Ascending aorta (tissue), 2 donors: ENCODE data around the gene PLEKHB1. TPM values are rescaled to one million over a fixed set of nuclear protein-coding genes. Genes with fewer than 3 reads are reported as not detected.
A peak's percentile ranks its signal among the peaks of the same experiment; 100 is the strongest.

Experiments used
- DNase-seq, 2 donors: peaks; one replicate each; pipeline ENCODE4 v3.0.0-alpha.2; 2019; ENCODE audit warnings: low spot score in 2 of 2
- H3K27ac ChIP-seq, 2 donors: fragments of 200-600 bp; sonication (generic); one replicate each; pipeline ENCODE4 v1.5.1; 2016 to 2017; ENCODE audit warnings: mild to moderate bottlenecking in 1 of 2
- H3K27me3 ChIP-seq: fragments of 200-600 bp; sonication (generic); one replicate; pipeline ENCODE4 v1.5.1; 2017
- H3K36me3 ChIP-seq, 2 donors: fragments of 200-600 bp; sonication (generic); one replicate each; pipeline ENCODE4 v1.5.1; 2016
- H3K4me1 ChIP-seq, 2 donors: fragments of 200-600 bp; sonication (generic); one replicate each; pipeline ENCODE4 v1.5.1; 2016 to 2017; ENCODE audit warnings: mild to moderate bottlenecking in 1 of 2
- H3K4me3 ChIP-seq, 2 donors: fragments of 200-600 bp; sonication (generic); one replicate each; pipeline ENCODE4 v1.5.1; 2016 to 2017; ENCODE audit warnings: mild to moderate bottlenecking in 1 of 2
- H3K9me3 ChIP-seq, 2 donors: fragments of 200-600 bp; sonication (generic); one replicate each; pipeline ENCODE4 v1.5.1; 2016
- CTCF ChIP-seq, 3 experiments: fragments of 200-600 bp in 2 of 3; fragments of 450-650 bp in 1 of 3; sonication (generic) in 2 of 3; IDR thresholded peaks; one replicate each; pipeline ENCODE4 v1.5.1; 2016 to 2019; ENCODE audit warnings: antibody characterized with exemption in 3 of 3, mild to moderate bottlenecking in 1 of 3, moderate library complexity in 1 of 3
- intact Hi-C: fragments of 100-400 bp; cut with DNase I; formaldehyde crosslinking; loops from one replicate; pipeline ENCODE4 v1.15.1; 2023
- total RNA-seq: library from RNA; depleted of rRNA; stranded (reverse); fragments of >200 nt; gene quantifications from one replicate; pipeline ENCODE4 v1.1.0, GENCODE V29; 2016

PLEKHB1 gene
- 3.5 TPM for total RNA-seq

DNA sequence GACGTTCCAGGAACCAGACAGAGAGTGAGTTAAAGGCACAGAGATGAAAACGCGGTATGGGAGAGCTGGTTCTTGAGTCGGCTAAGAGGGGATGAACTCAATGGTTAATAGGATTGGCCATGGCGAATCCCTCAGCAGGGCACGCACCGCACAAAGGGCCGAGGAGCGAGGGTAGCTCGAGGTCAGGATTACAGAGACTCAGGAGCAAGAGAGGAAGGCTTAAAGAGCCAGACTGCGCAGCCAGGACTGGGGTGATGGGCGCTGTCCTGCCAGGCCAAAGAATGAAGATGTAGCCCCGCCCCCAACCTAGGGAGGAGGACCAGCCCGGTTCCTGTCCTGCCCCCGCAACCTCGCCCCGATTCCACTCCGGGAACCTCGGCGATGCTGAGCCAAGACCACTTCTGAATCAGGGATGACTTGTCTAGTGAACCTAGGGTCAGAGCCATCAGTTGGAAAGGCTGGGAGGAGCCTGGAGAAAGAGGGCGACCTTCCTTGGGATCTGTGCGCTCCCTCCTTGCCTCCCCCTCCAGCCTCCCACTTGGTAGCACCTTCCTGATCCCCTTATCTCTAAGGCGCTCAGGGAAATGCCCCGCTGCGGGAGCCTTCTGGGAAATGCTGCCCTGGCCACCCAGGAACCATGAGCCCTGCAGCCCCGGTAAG lies at the start of gene PLEKHB1:
Gene PLEKHB1 (plus strand): TSS at position 610 of the 660 bp plus-strand sequence. CDS start 28 bp downstream, at position 638.
- peak within 1 kb of the TSS; percentile 42 to 53 for H3K4me3 ChIP-seq
- DNase-seq, result no peak

DNA sequence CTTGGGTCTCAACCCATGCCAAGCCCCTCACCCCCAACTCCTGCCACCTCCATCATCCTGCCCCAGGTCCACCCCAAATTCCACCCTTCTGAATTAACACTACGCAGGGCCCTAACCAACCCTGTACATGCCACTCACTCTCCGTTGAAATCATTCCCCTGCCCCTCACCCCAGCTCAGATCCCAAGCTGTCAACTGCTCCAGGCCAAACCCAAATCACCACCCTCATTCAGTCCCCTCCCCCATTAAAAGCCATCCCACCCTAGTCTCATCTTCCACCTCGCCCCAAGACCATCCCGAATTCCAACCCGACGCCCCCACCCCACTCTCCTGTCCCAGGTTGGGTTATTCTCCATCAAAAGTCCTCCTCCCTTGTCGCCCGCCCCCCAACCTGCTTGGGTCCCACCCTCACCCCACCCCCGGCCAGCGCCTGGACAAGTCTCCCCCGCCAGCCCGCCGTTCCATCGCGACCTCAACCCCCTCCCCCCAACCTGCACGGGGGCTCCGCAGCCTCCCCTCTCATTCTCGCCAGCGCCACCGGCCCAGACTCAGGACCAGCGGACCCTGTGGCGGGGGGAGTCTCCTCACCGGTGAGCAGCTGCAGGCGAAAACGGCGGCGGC lies 48.9 kb upstream of the PLEKHB1 start:
- Histone ChIP-seq H3K4me1 (peaks cover 0 to 10% of the 10 kb centered on the region in 2 donors), H3K27ac (peak overlapping the region; percentile 68 to 81), H3K36me3 (no peaks in the 10 kb centered on the region), H3K27me3 (no peaks in the 10 kb centered on the region), H3K9me3 (no peaks in the 10 kb centered on the region), H3K4me3 (peak overlapping the region; percentile 79 to 86)
- no peak for TF ChIP-seq CTCF (IDR thresholded peaks at IDR 0.05)
- intact Hi-C loops, result loop anchor here (5.0 kb wide), 3 partner anchors 165 to 385 kb away; partner anchors contain the start of genes MRPL48, RAB6A and UCP2
- DNase-seq, result no peak

More for the DNA sequence above, at the start of gene PLEKHB1:
- Histone ChIP-seq H3K4me1 (no peaks in the 10 kb centered on the region), H3K27me3 (no peaks in the 10 kb centered on the region), H3K9me3 (no peaks in the 10 kb centered on the region), H3K27ac (no peak within 1 kb of the TSS), H3K36me3 (no peaks in the 10 kb centered on the region)
- intact Hi-C loops, result no loop called here
- TF ChIP-seq CTCF (IDR thresholded peaks at IDR 0.05), result no peak

DNA sequence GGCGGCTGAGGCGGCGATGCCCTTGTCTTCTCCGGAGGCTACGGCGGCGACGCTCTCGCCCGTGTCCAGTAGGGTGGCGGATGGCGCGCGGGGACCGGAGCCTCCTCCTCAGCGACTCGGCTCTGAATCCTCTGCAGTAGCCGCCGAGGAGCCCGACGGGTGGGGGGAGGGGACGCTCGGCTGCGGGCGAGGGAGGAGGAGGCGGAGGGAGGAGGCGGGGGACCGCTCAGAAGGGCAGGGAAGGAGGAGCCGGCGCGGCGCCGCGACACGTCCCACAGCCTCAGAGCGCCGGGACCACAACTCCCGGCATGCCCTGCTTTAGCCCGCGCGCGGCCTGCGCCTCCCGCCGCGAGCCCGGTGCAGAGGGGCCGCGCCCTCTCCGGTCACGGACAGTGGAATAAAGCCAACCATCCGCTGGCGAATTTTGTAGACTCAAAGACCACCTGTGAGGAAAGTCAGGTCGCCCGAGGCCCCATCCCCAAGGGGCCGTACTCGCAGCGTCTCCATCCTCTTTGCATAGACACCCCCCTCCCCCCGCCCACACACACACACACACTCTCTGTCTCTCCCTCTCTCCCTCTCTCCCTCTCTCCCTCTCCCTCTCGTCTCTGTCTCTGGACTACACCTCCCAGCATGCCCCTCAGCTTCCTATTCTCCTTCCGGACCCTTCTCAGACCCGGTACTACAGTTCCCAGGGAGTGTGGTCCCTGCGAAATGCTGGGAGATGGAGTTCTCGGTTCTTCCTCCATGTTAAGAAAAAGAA lies 48.2 kb upstream of the PLEKHB1 start, which contains the start of gene FAM168A:
Gene FAM168A (minus strand): TSS at position 157 of the 763 bp plus-strand sequence. CDS start 129,638 bp downstream, outside the sequence.
- no peaks in the 10 kb centered on the region for H3K9me3 ChIP-seq
- H3K4me3 ChIP-seq, result peak within 1 kb of the TSS; percentile 79 to 86
- H3K4me1 ChIP-seq, result peaks cover 0 to 10% of the 10 kb centered on the region in 2 donors
- peak in 2 of 3 experiments; percentile 33 to 38 for TF ChIP-seq CTCF (IDR thresholded peaks at IDR 0.05)
- H3K27me3 ChIP-seq, result no peaks in the 10 kb centered on the region
- H3K27ac ChIP-seq, result peak within 1 kb of the TSS; percentile 68 to 81
- DNase-seq, result peak; percentile 76 to 96
- H3K36me3 ChIP-seq, result no peaks in the 10 kb centered on the region
- intact Hi-C loops, result loop anchor here (1.0 to 5.0 kb wide), 4 partner anchors 49 to 384 kb away; partner anchors contain the start of genes MRPL48, RAB6A and UCP2

GRCh38 chr11:73598719-73599379 lies 47.5 kb upstream of the PLEKHB1 start:
- TF ChIP-seq CTCF (IDR thresholded peaks at IDR 0.05), result no peak
- Histone ChIP-seq H3K4me3 (peak overlapping the region; percentile 79 to 86), H3K27me3 (no peaks in the 10 kb centered on the region), H3K36me3 (no peaks in the 10 kb centered on the region), H3K4me1 (peaks cover 0 to 10% of the 10 kb centered on the region in 2 donors), H3K27ac (peak overlapping the region; percentile 68 to 81), H3K9me3 (no peaks in the 10 kb centered on the region)
- DNase-seq, result no peak
- intact Hi-C loops, result loop anchor here (1.0 to 5.0 kb wide), 4 partner anchors 48 to 383 kb away; partner anchors contain the start of genes MRPL48, RAB6A and UCP2

DNA sequence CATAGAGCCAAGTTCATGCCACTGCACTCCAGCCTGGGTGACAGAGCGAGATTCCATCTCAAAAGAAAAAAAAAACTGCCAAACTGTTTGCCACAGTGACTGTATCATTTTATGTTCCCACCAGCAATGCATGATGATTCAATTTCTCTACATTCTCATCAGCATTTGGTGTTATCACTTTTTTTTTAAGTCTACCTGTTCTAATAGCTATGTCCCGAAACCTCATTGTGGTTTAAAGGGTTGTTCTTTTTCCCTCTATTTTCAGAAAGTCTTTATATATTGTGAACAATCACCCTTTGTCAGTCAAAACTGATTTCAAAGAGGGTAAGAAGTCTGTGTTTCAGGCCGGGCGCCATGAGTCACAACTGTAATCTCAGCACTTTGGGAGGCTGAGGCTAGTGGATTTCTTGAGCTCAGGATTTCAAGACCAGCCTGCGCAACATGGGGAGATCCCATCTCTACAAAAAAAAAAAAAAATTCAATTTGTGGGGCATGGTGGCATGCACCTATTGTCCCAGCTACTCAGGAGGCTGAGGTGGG lies 33.7 kb upstream of the PLEKHB1 start:
- intact Hi-C loops, result no loop called here
- TF ChIP-seq CTCF (IDR thresholded peaks at IDR 0.05), result no peak
- no peaks in the 10 kb centered on the region for H3K4me1 ChIP-seq
- peak in 1 of 2 donors; percentile 15 for DNase-seq
- no peaks in the 10 kb centered on the region for H3K27me3 ChIP-seq
- no peaks in the 10 kb centered on the region for H3K9me3 ChIP-seq
- H3K27ac ChIP-seq, result no peak overlapping the region
- no peak overlapping the region for H3K4me3 ChIP-seq
- H3K36me3 ChIP-seq, result no peaks in the 10 kb centered on the region
